NCI-H748 (cell line): ENCODE measurements around the gene YES1.
"Not testable (repeated sequence)": the region's sequence is repeated elsewhere in the genome, so short reads cannot be mapped to it uniquely, and the experiment has no call there.

Experiments used
- DNase-seq: peaks from one replicate; lab custom pipeline; 2025; ENCODE audit not compliant: unreplicated experiment; lab: John Stamatoyannopoulos, UW

The YES1 gene

DNA sequence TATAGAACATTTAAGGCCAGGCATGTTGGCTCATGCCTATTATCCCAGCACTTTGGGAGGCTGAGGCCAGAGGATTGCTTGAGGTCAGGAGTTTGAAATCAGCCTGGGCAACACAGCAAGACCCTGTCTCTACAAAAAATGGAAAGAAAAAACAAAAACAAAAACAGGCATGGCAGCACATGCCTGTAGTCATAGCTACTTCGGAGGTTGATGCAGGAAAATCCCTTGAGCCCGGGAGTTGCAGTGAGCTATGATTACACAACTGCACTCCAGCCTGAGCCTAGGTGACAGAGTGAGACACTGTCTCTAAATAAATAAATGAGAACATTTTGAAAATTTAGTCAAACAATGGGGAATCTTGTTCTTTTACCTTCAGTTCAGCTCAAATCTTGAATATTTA is 12.1 kb upstream of the YES1 start:
- no peak for DNase-seq

GRCh38 chr18:820591-821165 is 8.6 kb upstream of the YES1 start:
- no peak for DNase-seq

DNA sequence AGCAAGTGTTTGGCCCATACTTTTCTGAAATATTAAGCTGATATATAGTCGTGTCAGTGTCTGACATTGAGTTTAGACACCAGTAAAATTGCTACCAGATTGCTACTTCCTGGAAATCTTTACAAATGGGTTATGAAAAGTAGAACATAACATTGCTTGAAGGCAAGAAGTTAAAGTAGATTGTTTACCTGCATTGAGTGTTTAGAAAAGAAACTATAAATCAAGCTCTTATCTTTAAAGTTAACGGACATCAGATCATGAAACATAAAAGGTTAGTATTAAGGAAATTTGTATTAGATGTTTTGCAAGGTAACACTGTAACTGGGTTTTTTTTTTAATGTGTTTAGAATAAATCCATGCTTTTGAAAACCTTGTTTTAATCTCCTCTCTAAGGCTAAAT is 4.8 kb upstream of the YES1 start:
- DNase-seq = no peak

DNA sequence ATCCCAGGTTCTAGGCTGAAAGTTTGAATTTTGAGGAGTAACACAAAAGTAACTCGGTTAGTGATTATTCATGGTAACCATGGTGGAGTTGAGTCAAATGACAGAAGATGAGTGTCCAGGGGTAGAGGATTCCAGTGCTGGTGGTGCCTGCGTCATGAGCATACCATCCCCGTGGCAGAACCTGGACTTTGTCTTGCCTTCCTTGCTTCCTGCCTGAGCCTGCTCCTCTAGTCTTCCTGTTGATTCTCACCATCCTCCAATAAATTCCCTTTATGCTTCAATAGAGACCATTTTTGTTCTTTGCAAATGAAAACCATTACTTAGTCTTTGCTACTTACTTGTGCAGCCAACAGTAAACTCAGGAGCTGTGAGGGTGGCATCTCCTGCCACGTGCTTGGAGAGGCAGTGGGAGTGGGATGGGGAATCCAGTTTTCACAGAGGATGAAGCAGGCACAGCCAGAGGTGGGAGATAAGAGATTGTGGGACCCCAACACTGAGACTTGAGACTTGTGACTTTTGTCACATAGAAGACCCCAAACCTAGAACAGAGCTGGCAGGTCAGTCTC is 4.1 kb upstream of the YES1 start:
- no peak for DNase-seq

- DNase-seq = no peak
Observed at GRCh38 chr18:815353-815752, 3.3 kb upstream of the YES1 start.

DNA sequence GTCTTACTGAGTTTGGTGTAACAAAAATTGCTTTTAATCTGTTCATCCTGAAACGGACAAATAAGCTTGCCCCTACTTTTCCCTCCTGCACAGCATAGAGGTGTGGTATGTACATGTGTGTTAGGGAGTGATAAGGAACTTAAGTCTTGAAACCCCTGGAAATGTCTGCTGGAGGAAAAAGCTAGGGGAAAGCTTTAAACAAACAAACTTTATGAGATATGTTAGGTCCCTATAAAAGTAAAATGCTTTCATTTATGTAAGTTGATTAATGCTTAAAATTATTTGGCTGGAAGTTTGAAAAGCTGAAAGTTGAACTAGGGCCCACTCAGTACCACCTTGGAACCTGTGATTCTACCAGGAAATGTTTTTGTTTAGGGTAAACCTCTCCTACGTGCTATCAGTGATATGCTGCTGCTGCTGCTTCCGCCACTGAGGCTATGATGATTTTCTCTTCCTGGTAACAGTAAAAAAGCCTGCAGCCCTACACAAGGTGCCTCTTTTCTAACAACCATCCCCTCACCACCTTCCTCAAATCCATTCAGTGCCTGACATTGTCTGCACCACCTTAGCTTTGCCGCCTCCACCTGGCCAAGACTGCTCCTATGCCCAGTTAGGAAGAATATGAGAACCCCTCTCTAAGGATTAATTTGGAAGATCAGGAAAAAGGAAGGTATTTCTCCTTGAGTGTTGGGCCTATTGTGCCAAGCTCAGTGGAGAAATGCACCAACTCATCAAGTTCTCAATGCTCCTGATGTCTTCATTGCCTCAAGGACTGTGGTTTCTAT is 2.5 kb upstream of the YES1 start:
- DNase-seq = no peak

DNA sequence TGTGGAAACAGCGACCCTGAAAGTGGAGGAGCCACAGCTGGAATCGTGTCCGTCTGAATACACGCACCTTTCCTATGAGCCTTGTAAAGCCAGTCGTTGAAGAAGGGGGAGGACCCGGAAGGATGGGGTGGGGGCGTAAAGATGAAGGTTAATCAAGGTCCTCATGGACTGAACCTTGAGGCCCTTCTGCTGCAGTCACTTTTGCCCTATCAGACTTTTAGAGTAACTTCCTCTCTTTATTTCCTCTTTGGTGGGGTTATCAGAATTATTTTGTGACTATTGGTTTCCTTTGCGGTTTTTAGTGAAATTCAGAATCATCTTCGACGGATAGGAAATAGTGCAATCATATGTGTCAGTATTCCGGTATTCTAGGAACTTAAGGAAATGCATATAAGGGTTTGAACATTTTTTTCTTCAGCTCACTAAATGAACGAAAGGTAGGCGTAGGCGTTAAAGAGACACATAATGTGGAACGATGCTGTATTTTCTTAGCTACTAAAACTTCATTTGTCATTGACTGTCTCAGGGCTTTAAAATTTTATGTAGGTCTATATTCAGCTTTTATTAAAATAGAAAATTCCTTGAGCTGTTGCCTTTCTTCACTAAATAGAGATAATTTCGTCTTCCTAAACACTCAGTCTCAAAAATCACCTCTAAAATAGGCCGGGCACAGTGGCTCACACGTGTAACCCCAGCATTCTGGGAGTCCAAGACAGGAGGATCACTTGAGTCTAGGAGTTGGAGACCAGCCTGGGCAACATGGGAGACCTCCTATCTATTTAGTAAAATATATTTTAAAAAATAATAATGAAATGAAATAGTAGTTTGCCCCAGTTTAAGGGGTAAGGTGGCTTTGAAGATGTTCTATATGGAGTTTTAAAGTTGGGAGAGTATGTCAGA is 1.4 kb upstream of the YES1 start:
- DNase-seq = no peak

GRCh38 chr18:812376-813171 is 532 bp upstream of the YES1 start:
- DNase-seq = peak; percentile 85

DNA sequence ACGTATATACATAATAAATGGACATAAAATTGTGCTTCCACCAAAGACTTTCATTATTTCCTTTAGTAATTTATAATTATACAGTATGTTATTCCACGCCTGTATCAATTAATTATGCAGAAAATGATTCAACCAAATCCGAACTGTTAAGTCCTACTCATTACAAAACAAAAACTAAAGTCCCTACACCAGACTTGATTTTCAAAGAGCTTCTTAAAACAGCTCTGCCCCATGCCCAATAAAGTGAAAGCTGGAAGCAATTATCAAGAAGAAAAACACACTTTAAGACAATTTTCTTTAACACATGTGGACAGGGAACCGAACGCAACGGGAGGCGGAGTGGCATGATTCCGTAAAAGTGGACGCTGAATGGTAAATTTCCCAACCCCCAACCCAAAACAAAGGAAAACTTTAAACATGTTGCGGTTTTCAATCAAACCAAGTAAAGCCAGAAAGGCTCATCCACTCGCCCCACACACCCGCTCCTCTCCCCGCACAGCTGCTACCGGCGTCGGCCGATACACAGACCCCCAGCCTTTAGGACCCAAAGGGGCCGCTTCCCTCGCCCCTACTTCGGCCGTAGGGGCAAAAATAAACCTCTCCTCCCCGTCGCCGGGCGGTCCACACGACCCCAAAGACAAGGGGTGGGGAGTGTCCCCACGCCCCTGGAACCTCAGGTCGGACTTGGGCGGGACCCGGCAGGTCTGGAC is 705 bp downstream of the YES1 start:
- DNase-seq = peak; percentile 56

DNA sequence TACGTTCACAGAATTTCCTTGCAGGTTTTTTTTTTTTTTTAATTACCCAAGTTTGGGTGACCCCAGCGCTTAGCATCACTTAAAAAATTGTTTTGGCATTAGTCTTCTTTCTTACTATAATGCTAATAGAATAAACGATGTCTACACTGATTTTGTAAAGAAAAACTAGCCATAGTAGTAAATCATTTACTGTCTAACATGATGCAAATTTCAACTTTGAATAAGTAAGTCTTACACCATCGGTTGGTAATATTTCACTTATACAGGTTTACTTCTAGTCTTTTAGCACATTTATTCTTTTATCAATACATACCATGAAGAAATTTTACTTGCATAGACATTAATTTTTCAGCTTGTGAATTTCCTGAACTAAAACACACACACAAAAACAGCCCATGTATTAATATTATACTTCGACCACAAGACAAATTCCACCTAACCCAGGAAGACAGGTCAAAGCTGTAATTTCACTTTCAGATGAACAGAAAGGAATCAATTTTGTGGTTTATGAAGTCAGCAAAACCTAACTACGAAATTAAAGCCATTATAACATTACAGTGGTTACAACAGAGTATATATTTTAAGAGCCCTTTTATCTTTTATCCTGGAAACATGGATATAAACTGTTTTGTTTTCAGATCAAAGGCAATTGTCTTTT is 1.9 kb downstream of the YES1 start:
- DNase-seq = no peak

DNA sequence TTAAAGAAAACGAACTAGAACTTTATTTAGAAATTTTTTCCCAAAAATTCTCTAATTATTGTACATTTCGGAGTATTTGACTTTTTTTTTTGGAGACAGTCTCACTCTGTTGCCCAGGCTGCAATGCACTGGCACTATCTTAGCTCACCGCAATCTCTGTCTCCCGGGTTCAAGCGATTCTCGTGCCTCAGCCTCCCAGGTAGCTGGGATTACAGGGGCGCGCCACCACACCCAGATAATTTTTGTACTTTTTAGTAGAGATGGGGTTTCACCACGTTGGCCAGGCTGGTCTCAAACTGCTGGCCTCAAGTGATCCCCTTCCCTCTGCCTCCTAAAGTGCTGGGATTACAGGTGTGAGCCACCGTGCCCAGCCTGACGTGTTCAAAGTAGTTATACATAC is 2.8 kb downstream of the YES1 start:
- not testable (repeated sequence) for DNase-seq

DNA sequence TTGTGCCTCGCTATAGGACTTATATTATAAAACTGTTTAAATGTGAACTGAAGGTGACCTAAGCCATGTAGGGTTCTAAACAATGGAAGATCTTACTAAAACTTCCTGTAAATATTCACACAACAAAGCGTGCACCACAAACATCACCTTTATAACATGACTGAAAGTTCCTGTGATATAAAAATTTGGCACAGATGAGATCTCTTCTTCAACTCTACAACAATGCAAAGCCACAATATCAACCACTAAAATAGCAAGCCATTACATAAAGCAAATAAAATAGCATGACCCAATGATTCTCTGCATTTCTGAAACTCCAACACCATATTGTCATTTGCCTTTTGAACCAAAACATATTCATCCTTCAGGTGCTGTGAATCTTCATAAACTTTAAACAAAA is 3.5 kb downstream of the YES1 start:
- DNase-seq = no peak

DNA sequence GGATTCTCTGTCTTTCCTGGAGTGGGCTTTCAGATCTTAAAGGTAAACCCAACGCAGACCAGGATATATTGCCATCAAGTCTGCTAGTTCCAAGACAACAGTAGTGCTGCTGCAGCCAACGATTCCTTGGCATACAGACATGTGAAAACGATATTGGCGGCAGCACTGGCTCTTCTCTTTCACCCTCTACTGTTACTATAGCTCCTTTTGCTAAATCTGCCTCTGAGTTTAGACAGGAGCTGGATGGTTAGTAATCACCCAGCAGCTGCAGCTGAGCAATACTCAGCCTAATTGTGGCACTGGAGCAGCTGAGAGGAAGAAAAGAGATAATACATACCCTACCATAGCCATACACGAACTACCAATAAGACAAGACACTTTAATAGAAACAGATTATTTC is 4.0 kb downstream of the YES1 start:
- DNase-seq = peak; percentile 13

DNA sequence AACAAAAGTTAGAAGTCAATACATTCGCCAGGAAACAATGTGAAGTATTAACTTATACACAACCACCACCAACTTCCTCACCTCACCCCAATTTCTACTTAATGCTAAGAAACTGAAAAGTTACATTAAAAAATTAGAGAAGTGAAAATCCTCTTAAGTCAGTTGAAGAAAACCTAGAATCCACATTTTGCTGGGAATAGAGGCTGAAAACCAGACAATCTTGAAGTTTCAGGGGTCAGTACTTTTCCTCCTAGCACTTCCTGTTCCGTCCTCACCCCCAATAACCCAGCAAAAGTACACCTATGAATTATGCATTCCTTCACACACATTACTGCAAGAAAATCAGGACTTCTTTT is 6.3 kb downstream of the YES1 start:
- DNase-seq = no peak

GRCh38 chr18:805008-805754 is 6.9 kb downstream of the YES1 start:
- DNase-seq = no peak

- no peak for DNase-seq
Observed at GRCh38 chr18:801137-801536, 10.9 kb downstream of the YES1 start.

- DNase-seq = no peak
Observed at GRCh38 chr18:799943-800342, 12.1 kb downstream of the YES1 start.

DNA sequence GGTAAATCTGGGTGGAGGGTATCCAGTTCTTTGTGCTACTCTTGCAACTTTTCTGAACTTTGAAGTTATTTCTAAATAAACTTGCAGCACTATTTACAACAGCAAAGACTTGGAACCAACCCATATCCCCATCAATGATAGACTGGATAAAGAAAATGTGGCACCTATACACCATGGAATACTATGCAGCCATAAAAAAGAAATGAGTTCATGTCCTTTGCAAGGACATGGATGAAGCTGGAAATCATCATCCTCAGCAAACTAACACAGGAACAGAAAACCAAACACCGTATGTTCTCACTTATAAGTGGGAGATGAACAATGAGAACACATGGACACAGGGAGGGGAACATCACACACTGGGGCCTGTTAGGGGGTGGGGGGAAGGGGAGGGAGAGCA is 16.7 kb downstream of the YES1 start:
- DNase-seq = not testable (repeated sequence)

DNA sequence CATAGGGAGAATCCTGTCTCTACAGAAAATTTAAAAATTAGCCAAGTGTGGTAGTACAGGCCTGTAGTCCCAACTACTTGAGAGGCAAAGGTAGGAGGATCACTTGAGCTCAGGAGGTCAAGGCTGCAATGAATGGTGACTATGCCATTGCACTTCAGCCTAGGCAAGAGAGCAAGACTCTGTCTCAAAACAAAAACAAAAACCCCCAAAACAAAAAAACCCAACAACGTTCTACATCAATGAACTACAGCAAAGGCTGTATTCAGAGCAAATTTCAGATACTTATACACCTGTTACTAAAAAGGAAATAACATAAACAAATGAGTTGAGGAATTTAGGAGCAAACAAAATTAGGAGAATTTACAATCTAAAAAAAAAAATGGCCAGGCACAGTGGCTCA is 22.6 kb downstream of the YES1 start:
- DNase-seq = no peak
